NCI-H510A (cell line): ENCODE results near the gene SLCO3A1.

ENCODE experiments used
- DNase-seq: peaks from one replicate; lab custom pipeline; 2025; lab: John Stamatoyannopoulos, UW

The SLCO3A1 gene

GRCh38 chr15:92100751-92101150 lies 247.2 kb downstream of the SLCO3A1 start:
- no peak for DNase-seq

- DNase-seq = no peak
Observed at GRCh38 chr15:92101708-92102394, 248.3 kb downstream of the SLCO3A1 start.

- no peak for DNase-seq
Observed at GRCh38 chr15:92102395-92102755, 248.9 kb downstream of the SLCO3A1 start.

GRCh38 chr15:92104072-92104471 lies 250.6 kb downstream of the SLCO3A1 start:
- DNase-seq = no peak

GRCh38 chr15:92105611-92106010 lies 252.1 kb downstream of the SLCO3A1 start:
- no peak for DNase-seq

GRCh38 chr15:92107510-92107909 lies 254.0 kb downstream of the SLCO3A1 start:
- DNase-seq = no peak

DNA sequence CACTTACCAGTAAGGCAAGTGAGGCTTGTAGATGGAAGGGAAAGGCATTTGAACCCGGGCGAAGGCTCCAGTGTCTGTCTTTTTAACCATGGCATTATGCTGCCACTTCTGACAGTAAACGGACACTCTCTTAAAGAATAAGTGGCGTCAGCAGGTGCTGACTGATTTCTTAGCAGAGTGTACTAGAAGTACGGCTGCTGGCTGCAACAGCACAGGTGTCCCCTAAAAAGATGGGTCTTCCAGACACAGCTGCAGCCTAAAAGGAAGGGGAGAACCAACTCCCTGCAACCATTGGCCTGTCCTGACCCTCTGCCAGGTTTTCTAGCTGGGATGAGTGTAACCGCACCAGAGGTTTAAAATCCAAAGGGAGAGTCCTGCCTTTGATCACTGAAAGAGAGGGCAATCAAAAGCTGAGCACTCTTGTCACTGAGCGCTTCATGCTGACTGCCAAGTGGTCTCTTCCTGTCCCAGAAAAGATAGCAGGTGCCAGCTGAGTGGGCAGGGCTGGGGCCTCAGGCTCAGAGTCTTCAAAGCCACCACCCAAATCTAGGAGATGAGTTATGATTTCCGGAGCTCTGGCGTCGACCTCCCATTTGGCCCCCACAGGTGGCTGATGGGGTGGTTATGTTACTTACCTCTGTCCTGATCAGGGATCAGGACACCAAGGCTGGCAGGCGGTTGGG lies 255.8 kb downstream of the SLCO3A1 start:
- DNase-seq = peak; percentile 82

DNA sequence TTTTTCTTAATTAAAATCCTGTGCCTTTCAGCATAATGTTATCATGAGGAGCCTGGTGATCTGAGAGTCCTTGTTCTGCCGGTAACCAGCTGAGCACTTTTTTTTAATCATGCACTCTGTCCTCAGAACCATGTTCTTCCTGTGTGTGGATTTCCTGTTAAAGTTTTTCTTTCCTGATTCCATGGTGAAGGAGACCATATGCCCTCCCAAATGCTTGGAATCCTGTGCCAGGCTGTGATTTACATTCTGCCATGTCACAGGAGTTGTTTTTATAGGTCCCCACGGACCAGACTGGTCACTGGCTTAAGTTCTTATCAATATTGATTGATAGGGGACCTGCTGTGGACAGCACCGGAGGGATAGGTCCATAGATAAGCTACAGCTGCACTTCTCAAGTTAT lies 257.8 kb downstream of the SLCO3A1 start:
- DNase-seq = no peak

DNA sequence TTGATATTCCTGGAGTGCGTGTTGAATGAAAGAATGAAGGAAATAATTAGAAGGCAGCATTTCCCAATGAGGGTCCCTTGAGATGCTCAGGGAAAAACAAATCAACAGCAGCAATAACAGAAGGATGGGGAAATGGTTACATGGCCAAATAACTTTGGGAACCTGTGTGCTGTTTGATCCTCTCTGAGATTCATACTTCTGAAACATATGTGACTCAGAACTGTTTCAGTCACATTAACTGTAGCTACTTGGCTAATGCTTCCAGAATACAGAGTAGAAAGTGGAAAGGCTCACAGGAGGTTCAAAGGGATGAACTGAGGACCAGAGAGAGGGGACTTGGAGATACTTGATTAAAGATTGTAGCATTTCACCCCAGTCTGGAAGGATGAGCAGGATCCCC lies 258.2 kb downstream of the SLCO3A1 start:
- DNase-seq = no peak

DNA sequence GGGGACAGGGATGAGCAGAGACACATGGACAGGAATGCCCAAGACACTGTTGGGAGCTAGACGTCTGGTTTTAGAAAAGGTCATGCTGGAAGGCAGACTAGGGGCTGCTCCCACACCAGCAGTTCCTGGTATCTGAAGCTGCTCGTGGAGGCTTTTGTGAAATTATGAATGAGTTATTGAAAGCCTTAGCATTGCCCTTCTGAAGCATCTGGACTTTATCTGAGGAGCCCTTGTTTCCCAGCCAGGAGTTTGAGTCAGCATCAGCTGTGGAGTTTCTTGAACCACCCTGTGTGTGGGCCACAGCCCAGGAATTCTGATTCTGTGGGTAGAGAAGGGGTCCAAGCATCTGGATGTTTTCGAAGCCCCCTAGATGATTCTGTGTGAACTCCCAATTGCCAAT lies 258.7 kb downstream of the SLCO3A1 start:
- no peak for DNase-seq

DNA sequence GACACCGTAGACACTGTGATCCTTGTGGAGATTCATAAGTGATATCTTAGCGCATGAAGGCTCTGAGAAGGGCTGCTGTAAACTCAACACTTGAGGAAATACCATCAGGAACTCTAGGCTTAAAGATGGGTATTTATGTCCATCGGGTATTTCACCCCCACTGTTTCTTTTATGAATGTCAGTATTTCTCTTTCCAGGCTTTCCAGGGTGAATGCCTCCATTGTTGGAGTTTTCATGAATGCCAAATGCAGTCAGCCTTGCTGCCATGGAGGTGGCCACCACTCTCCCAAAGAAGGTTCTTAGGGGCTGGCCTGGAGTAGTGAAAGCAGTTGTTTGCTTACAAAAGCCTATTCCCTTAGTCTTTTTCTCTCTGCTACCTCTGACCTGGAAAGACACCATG lies 259.2 kb downstream of the SLCO3A1 start:
- no peak for DNase-seq

- no peak for DNase-seq
Observed at GRCh38 chr15:92113832-92114231, 260.3 kb downstream of the SLCO3A1 start.

GRCh38 chr15:92115834-92116233 lies 262.3 kb downstream of the SLCO3A1 start:
- no peak for DNase-seq

DNA sequence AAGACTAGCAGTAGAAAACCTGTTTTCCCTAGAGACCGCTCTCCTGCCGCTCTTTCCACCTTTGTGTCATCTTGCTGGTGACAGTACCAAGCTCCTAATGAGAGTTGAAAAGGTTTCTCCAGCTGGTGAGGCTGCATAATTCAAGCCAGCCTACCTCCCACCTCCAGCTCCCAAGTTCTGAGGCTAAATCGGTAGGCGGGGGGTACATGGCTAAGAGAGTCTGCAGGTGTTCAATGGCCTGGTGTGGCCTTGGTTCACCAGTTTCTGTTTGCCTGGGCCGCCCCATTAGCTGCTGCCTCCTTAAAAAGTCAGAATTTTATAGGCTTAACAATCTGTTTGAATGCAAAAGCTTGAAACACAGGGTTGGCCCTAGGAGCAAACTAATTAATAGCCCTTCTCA lies 262.8 kb downstream of the SLCO3A1 start:
- DNase-seq = no peak

DNA sequence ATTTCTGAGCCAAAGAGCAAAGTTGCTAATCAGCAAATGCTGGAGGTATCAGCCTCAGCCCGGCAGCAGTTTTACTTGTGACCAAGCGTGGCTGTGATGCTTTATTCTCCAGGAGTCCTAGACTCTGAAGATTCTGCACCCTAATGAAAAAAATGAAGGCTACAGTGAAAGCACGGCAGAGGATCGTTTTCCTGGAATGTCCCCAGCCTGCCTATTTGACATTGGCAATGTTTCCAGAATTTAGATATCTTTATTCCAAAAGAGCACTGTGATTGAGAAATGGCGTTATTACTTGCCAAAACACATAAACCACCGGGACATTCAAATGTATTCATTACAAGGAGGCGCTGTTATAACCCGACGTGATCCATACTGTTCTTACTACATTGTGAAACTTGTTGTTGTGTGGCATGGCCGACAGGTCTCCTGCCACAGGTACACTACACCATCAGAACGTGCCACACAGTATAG lies 263.8 kb downstream of the SLCO3A1 start:
- DNase-seq = no peak

GRCh38 chr15:92118162-92118935 lies 264.8 kb downstream of the SLCO3A1 start:
- DNase-seq = no peak

DNA sequence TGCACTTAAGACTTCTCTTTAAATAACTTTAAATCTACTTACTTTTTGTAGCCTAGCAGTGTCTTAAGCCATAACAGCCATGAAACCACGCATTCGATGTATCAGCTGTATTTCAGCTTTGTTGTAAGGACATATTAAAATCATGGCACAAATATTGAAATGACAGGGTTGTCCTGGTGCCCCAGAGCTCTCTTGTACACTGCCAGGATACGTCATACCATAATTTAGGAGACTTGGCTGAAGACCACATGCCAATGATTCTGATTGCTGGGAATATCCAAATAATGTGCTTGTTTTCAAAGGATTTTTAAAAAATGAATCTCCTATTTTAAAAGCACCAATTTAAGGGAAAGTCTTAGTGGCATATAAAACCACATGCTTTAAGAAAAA lies 265.4 kb downstream of the SLCO3A1 start:
- no peak for DNase-seq

GRCh38 chr15:92120094-92120795 lies 266.7 kb downstream of the SLCO3A1 start:
- DNase-seq = no peak

DNA sequence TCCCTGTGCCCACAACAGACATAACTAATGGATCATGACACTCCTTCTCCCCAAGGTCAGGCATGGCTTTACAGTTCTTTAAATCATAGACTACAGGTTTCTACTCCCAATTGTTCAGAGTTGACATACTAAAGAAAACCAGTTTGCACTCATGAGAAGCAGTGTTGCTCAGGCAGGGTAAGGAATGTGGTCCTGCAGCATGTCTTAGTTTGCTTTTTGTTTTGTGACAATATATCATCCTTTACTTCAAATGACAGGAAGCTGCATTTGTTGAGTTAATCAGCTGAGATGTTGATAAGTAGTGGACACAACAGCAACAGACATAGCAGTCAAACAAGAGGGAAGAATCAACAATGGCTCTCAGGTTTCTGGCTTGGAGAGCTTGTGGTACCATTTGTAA lies 267.5 kb downstream of the SLCO3A1 start:
- no peak for DNase-seq

- DNase-seq = no peak
Observed at GRCh38 chr15:92122259-92122658, 268.8 kb downstream of the SLCO3A1 start.

DNA sequence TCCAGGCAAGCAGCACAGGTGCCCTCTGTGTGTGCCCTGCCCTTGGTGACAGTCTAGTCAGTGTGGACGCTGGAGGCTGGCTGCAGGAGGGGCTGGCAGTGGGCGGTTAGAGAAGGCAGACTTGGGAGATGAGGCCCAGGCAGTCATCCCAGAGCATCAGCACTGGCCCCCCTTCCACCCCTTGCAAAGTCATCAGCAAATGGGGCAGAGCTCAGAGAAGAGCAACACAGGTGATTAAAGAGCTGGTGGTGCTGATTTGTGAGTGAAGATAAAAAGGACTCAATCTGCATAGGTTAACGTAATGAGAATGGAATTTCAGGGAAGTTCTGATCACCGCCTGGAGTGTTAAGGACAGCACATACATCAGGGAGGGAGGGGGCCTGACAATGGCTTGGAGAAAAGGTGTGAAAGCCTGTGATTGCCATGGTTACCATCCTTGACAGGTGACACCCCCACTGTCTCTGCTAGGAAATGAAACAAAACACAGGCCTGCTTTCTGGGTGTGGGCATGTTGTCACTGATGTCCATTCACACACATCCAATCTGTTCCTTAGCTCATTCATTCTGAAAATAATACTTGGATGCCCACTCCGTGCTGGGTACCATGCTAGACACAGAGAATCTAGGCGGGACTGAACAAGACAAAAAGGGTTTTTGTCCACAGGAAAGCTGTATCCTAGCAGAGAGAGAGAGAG lies 270.6 kb downstream of the SLCO3A1 start:
- no peak for DNase-seq

GRCh38 chr15:92124657-92125010 lies 271.1 kb downstream of the SLCO3A1 start:
- no peak for DNase-seq
